ENCODE measurements around the gene MYOZ3.

MYOZ3 gene

GRCh38 chr5:150619359-150620230, 41.5 kb upstream of the MYOZ3 start:
- Histone ChIP-seq H3K4me3 (replicated peaks; ENCODE audit: low read depth, low read length) (no peak overlapping the region), H3K27me3 (replicated peaks; ENCODE audit: control insufficient read depth, insufficient read depth, low read length) (no peaks in the 10 kb centered on the region; the same call in 1 of the 2 replicates), H3K36me3 (ENCODE audit: control insufficient read depth, insufficient read depth, low read length) (no peaks in the 10 kb centered on the region)
- no peak for TF ChIP-seq CTCF (IDR thresholded peaks at IDR 0.05; ENCODE audit: insufficient read depth, low read length, poor library complexity, severe bottlenecking)
- DNase-seq (ENCODE audit: extremely low read depth, insufficient read length), result no peak

GRCh38 chr5:150621301-150621700, 39.8 kb upstream of the MYOZ3 start:
- no peak for TF ChIP-seq CTCF (IDR thresholded peaks at IDR 0.05; ENCODE audit: insufficient read depth, low read length, poor library complexity, severe bottlenecking)
- no peak for DNase-seq (ENCODE audit: extremely low read depth, insufficient read length)
- no peaks in the 10 kb centered on the region for H3K27me3 ChIP-seq (replicated peaks; ENCODE audit: control insufficient read depth, insufficient read depth, low read length)
- no peaks in the 10 kb centered on the region for H3K36me3 ChIP-seq (ENCODE audit: control insufficient read depth, insufficient read depth, low read length)
- no peak overlapping the region for H3K4me3 ChIP-seq (replicated peaks; ENCODE audit: low read depth, low read length)

- Histone ChIP-seq H3K4me3 (replicated peaks; ENCODE audit: low read depth, low read length) (no peak overlapping the region), H3K36me3 (ENCODE audit: control insufficient read depth, insufficient read depth, low read length) (no peaks in the 10 kb centered on the region), H3K27me3 (replicated peaks; ENCODE audit: control insufficient read depth, insufficient read depth, low read length) (no peaks in the 10 kb centered on the region)
- DNase-seq (ENCODE audit: extremely low read depth, insufficient read length), result no peak
- TF ChIP-seq CTCF (IDR thresholded peaks at IDR 0.05; ENCODE audit: insufficient read depth, low read length, poor library complexity, severe bottlenecking), result no peak
These were observed 38.9 kb upstream of the MYOZ3 start for GRCh38 chr5:150622157-150622556.

GRCh38 chr5:150623152-150623877, 37.7 kb upstream of the MYOZ3 start:
- no peak for TF ChIP-seq CTCF (IDR thresholded peaks at IDR 0.05; ENCODE audit: insufficient read depth, low read length, poor library complexity, severe bottlenecking)
- Histone ChIP-seq H3K4me3 (replicated peaks; ENCODE audit: low read depth, low read length) (peak overlapping the region; percentile 84), H3K36me3 (ENCODE audit: control insufficient read depth, insufficient read depth, low read length) (no peaks in the 10 kb centered on the region), H3K27me3 (replicated peaks; ENCODE audit: control insufficient read depth, insufficient read depth, low read length) (no peaks in the 10 kb centered on the region)
- DNase-seq (ENCODE audit: extremely low read depth, insufficient read length), result peak; percentile 37

GRCh38 chr5:150623878-150624216, 37.2 kb upstream of the MYOZ3 start:
- peak; percentile 43 for DNase-seq (ENCODE audit: extremely low read depth, insufficient read length)
- Histone ChIP-seq H3K27me3 (replicated peaks; ENCODE audit: control insufficient read depth, insufficient read depth, low read length) (no peaks in the 10 kb centered on the region), H3K4me3 (replicated peaks; ENCODE audit: low read depth, low read length) (peak overlapping the region; percentile 84), H3K36me3 (ENCODE audit: control insufficient read depth, insufficient read depth, low read length) (no peaks in the 10 kb centered on the region)
- TF ChIP-seq CTCF (IDR thresholded peaks at IDR 0.05; ENCODE audit: insufficient read depth, low read length, poor library complexity, severe bottlenecking), result no peak
